Transverse colon (tissue), 4 donors: ENCODE measurements around the gene HNRNPA1L2.

Experiments
- POLR2A ChIP-seq: fragments of 450-650 bp; IDR thresholded peaks from one replicate; pipeline ENCODE4 v1.6.1; 2016; ENCODE audit warnings: antibody characterized with exemption, mild to moderate bottlenecking, moderate library complexity
- POLR2AphosphoS5 ChIP-seq, 3 donors: sonication (generic); formaldehyde crosslinking; IDR thresholded peaks; one replicate each; pipeline ENCODE4 v1.6.1; 2016; ENCODE audit warnings: antibody characterized with exemption in 3 of 3
- TF ChIP-seq, protein P1 (sequence below), 5 experiments: fragments of 200-600 bp in 3 of 5; fragments of 450-650 bp in 2 of 5; sonication (generic) in 3 of 5; IDR thresholded peaks; 1 replicate in 2 of 5; 2 replicates in 3 of 5; pipeline ENCODE4 v1.5.1; 2016 to 2017; ENCODE audit warnings: antibody characterized with exemption in 5 of 5, inconsistent platforms in 3 of 5, mild to moderate bottlenecking in 2 of 5, moderate library complexity in 1 of 5

DNA sequence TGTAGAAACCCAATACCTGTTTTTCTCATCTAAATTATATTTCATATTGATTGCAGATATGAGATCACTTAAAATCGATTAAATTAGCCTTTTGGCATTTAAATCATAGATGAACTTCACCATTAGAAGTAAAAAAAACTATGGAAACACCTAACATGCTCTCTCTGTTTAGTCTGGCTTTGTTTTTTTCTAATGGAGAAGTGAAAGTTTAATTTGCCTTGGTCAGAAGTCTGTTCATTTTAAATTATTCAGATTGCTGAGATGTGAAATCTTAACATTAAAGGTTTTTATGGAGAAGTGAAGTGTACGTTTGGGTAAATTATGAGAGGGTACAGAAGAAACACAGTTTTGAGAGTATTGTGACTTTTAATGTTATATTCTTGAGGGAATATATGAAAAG, 17.1 kb downstream of the HNRNPA1L2 start:
- TF ChIP-seq, protein P1, sequence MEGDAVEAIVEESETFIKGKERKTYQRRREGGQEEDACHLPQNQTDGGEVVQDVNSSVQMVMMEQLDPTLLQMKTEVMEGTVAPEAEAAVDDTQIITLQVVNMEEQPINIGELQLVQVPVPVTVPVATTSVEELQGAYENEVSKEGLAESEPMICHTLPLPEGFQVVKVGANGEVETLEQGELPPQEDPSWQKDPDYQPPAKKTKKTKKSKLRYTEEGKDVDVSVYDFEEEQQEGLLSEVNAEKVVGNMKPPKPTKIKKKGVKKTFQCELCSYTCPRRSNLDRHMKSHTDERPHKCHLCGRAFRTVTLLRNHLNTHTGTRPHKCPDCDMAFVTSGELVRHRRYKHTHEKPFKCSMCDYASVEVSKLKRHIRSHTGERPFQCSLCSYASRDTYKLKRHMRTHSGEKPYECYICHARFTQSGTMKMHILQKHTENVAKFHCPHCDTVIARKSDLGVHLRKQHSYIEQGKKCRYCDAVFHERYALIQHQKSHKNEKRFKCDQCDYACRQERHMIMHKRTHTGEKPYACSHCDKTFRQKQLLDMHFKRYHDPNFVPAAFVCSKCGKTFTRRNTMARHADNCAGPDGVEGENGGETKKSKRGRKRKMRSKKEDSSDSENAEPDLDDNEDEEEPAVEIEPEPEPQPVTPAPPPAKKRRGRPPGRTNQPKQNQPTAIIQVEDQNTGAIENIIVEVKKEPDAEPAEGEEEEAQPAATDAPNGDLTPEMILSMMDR (IDR thresholded peaks at IDR 0.05) = no peak
- TF ChIP-seq POLR2A (no peak), POLR2AphosphoS5 (IDR thresholded peaks at IDR 0.05) (no peak)
